CD4-positive, alpha-beta T cell treated with Interleukin-6 for 4 hours (primary cell): ENCODE results near the gene PLCG2.
"Not testable (repeated sequence)": the region's sequence is repeated elsewhere in the genome, so short reads cannot be mapped to it uniquely, and the experiment has no call there.

ENCODE experiments used
- DNase-seq: peaks from one replicate; pipeline ENCODE4 v3.0.0-alpha.2; 2020; ENCODE audit warnings: mixed read lengths

PLCG2 gene

DNA sequence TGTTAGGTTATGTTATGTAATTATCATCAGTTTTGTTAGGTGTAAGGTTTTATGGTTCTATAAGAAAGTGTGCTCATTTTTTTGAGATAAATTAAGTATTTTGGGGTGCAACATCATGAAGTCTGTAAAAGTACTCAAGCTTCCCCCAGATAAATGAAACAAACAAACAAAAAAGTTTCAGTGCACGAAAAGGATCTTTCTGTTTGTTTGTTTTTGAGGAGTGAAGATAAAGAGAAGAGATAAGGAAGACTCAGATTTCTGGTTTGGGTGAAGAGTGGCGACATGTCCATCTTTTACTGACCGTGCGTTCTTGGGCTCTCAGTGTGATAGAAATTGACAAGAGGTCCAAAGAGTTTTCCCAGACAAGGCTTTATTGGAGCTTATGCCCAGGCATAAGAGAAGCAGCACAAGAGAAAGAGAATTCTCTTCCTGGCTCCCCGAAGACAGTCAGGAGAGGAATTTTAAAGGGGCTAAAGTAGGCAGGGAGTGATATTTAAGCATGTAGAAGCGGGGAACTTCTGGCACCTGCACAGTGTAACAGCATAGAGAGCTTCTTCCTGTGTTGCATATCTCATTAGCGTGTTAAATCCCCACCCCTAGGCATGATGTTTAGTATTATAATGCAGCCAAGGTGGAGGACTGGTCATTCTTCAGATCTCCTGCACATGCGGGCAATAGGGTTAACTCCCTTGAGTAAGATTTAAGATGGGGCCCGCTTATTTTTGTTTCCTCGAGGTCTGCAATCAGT lies 71.3 kb downstream of the PLCG2 start:
- DNase-seq = no peak

DNA sequence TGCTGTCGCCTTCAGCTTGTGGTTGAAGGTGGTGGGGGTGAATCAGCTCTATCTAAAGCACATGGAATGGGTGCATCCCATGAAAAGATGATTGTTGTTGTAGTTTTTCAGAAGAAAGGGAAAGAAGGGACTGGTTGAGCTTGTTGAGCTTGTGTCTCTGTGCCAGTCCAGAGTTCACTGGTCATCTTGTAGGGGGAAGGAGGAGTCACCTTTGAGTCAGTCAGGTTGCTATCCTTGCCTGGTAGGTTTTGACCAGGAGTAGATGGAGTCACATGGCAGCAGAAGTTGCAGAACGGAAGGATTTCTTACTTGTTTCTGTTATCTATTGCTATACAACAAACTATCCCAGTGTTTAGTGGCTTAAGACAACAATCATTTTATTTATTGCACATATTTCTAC lies 73.3 kb downstream of the PLCG2 start:
- no peak for DNase-seq

DNA sequence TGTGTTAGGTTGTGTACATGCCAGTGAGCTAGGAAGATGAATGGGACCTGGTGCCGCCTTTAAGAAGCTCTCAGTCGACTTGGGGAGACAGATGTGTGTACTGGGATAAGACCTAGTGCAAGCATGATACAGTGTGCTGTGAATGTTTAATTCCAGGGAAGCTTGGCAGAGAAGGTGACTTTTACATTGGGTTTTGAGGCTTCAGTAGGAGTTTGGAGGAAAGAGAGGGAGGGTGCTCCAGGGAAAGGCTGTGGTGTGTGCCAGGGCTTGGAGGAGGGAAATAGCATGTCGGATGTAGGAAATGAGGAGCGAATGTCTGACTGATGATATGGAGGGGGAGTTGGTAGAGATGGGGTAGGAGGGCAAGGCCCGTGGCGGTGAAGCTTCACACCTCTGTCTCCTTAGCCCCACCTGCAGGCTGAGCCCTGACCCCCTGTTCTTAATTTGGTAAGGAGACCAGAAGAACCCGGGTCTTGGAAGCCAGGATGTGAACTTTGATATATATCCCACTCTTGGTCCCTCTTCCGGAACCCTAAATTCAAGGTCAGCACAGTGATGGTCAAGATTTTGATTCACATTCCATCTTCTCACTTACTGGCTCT lies 76.6 kb downstream of the PLCG2 start:
- no peak for DNase-seq

DNA sequence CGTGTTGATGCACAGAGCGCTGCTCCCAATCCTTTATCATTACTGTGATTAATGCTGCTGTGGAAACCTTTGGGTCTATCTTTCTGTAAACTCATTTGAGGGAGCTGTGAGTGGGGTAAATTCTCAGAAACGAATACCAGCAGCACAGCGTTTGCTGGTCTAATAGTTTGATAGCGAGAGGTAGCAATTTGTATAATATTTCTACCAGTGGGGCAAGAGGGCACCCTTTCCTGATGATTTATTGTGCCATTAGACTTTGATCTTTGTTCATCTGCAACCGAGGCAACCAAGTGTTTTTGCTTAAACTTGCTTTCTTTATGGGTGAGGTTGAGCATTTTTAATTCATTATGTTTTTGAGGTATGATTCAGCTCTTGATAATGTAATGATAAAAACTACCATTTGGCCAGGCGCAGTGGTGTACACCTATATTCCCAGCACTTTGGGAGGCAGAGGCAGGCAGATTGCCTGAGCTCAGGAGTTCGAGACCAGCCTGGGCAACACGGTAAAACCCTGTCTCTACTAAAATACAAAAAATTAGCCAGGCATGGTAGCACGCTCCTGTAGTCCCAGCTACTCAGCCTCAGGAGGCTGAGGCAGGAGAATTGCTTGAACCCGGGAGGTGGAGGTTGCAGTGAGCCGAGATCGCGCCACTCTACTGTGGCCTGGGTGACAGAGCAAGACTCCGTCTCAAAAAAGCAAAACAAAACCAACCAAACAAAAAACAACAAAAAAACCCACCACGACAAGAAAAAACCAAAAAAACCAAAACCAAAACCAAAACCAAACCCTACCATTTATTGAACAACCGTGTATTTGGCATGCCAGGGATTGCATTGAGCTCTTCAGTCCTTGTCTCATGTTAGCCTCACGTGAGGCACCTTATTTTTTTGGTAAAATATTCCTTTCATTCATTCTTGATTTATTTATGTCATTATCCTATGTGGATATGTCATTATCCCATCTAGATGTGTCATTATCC lies 81.5 kb downstream of the PLCG2 start:
- DNase-seq = no peak

DNA sequence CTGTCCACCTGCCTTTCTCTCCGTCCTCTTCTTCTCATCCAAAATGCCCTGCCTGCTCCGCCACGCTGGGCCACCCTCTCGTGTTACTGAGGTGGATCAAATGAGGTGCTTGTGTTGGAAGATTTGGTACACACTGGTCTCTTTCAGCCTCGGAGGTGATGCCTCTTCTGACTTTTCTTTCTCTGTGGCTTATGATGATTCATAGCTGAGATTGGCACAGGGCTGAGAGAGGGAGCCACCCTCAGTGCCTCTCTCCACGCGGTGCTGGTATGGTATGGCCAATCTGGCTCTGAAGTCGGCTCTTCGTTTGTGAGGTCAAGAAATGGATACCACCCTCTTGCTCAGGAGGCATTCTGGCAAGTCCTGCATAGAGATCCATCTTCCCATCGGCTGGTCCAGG lies 82.4 kb downstream of the PLCG2 start:
- no peak for DNase-seq

DNA sequence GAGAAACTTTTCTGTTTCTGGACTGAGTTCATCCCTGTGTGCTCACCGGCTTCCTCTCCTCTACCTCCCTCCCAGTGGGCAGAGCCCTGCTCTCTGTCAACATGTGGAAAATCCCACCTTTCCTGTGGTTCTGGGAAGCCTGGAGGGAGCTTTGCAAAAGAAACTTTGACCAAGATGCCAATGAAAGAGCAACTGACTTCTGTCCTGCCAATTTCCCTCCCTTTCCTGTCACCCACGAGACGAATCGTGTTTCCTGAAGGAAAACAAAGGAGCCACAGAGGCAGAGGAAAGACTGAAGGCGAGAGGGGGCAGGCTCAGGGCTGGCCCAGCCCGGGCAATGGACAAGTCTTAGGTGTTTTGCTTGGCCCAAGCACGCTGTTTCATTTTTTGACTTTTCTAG lies 82.8 kb downstream of the PLCG2 start:
- no peak for DNase-seq

DNA sequence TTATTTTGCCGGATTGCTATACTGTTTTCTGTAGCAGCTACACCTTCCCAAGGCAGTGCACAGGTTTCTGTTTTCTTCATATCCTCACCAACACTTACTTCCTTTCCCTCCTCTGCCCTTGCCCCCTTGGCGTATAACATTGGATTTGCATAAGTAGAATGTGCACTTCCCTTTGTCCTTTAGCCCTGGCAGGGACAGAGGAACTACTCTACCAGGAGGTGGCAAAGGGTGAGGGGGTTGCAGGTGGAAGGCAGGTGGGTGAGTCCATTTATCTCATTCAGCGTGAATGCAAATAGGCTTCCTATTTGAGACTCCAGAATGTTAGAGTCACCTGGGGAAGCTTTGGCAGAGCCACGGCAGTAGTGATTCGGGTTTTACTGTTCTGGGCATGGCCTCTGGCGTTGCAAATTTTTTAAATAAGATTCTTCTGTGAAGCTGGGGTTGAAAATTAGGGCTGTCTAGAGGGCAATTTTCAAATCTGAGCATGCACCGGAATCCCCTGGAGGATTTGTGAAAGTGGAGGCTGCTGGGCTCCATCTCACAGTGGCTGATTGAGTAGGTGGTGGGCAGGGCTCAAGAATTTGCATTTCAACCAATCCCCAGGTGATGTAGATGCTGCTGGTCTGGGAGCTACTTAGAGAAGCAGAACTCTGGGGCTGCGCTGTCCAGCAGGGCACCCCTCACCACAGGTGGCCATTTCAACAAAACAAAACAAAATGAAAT lies 84.7 kb downstream of the PLCG2 start:
- DNase-seq = no peak

DNA sequence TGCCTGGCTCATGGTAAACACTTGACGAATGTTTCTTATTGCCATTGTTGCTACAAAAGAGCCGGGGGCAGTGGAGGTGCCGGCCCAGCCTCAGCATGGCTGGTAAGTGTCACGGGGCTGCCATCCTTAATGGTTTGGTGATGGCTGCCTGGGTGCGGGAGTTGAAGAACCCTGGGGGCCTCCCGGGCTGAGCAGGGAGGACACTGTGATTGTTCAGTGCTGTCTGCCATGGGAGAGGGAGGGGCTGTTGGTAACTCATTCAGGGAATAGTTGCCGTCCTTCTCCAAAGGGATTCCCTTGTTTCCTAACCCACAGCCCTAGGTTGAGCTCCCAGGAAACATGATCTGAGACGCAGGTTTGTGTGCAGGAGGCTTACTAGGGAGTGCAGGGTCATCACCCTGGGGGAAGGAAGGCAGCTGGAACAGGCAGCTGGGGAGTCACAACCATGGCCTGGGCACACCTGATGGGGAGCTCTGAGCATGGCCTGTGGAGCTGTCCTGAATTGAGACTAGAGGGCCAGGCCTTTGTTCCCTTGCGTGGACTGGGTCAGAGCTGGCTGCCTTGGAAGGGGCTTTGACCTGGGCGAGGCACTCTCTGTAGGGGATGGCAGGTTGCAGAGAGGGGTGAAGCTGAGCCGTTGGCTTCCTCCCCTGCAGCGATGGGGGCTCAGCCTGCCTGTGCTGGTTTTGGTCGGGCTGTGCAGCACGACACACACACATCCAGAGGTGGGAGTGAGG lies 85.7 kb downstream of the PLCG2 start:
- no peak for DNase-seq

DNA sequence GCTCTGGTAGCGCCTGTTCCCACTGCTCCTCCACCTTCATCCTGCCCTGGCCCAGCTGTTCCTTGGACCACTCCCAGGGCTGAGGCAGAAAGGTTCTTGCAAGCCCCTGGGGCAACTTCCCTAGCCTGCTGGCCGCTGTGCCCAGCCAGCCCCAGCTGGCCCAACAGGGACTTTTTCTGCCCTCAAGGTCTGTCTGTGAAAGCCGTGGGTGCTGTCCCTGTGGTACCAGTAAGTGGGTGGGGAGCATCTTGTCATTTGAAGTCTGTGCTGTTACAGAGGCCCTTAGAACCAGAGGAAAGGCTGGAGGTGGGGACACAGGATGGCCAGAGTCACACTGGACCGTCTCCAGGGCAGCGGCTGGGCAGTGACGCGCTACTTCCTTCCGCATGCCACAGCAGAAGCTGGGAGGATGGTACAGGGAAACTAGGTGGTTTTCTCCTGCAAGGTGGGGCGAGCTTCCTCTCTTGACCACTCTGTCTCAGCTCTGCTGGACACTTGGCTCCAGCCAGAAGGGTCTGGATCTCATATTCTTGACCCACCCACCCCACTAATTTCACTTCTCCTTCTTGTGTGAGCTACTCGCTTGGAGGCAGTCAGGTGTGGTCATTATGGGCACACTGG lies 87.8 kb downstream of the PLCG2 start:
- DNase-seq = no peak

DNA sequence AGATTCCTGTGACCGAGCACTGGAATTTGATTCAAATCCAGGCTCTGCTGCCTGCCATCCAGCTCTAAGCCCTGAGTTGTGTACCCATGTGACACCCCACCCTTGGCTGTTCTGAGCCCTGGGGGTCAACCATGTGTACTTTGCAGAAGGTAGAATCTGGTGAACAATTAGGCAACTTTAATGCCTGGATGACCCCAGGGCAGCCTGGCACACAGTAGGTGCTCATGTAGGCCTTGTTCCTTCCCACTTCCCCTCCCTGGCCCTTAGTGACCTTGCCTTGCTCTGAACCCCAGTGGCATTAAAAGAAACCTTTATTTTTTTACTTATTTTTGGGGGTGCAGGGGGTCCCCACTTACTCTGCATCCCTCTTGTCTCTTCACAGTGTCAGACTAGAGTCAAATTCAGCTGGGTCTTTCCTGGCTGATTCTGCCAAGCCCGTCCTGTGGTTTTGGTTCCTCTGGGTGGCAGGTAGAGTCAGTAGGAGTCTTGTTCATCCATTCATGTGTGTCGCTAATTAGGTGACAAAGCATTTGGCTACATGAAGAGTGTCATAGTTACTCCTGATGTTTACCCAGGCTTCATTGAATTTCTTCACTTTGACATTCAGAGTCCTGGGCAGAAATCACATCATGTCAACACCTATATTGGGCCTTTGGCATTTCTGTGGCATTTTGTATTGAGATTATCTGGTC lies 89.1 kb downstream of the PLCG2 start:
- no peak for DNase-seq

DNA sequence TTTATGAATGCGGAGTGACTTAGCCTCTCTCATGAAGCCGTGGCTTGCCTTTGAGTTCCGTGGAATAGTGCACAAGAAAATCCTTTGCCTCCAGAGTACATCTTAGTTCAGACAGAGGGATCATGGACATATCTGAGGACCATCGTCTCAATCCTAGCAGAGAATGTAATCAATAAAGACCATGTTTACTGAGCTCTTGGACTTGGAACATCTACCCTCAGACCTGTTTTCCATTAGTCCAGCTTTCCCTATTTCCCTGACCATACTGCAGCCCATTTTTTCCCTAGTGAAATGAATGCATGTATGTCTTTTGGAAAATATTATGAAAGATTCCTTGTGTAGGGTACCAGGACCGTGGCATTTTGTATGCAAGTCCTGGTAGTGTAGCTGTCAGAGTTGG lies 90.2 kb downstream of the PLCG2 start:
- no peak for DNase-seq

DNA sequence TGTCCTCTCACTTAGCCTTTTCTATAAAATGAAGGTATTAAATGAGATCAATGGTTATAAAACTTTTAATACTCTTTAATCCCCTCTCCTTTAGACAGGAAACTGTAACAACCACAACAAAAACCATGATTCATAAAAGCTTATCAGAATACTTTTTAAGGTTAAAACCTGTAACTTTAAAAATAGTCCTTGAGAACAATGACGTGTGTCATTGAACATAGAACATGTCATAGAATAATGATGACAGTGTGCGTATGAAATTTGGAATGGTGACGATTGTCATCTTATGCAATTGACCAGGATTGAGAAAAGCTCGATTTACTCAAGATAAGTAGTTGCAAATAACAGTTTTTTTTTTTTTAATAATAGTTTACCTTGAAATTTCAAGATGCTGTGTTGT lies 94.1 kb downstream of the PLCG2 start:
- no peak for DNase-seq

DNA sequence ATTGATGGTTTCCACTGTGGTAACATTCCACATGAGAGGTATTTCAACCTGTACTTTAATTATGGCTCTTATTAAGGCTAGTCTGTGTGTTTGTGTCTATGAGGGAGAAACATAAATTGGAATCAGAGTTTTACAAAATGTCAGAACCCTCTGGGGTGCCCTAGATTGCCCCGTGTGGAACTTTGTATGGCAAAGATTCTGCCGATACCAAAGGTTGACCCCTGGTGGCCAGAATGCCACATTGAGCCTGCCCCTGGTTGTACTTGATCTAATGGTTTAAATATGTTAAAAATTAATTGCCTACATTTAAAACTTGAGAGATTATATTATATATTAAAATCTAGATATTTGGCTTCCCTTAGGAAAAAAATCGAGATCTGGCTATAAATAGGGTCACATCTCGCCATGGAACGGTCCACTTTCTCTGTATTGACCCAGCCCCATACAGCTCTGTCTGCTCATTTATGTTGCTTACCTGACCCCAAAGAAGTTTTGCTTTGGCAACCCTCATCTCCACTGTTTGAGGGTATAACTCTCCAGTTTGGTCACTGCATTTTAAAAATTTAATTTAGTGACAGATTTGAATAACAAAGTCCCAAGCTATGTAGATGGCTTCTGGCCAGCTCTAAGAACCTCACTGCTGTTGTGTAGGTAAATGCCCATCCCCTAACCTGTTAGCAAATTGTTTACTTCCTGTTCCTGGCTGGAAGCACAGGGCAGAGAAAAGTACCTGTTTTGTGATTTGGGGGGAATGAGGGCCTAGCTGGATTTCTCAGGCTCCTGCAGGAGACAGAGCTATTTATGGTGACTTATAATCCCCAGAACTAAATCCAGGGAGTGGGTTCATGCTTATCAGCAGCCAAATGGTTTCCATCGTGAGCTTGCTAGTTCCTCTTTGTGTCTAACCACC lies 95.0 kb downstream of the PLCG2 start:
- DNase-seq = peak; percentile 39

DNA sequence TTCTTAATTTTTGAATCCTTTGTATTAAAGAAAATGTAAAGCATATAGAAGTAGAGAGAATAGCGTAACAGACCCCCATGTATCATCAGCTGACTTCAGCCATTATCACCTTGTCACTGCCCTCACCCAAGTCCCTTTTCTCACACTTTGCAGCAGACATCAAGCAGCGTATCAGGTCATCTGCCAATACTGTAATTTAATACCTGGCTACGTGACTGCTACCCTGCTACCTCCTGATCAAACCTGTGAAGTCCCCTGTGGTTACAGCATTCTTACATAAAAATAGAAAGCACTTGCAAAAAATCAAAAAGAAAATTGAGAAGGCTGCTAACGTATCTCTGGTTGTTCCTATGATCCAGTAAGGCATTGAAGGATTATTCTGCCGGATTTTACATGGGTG lies 96.4 kb downstream of the PLCG2 start:
- no peak for DNase-seq

DNA sequence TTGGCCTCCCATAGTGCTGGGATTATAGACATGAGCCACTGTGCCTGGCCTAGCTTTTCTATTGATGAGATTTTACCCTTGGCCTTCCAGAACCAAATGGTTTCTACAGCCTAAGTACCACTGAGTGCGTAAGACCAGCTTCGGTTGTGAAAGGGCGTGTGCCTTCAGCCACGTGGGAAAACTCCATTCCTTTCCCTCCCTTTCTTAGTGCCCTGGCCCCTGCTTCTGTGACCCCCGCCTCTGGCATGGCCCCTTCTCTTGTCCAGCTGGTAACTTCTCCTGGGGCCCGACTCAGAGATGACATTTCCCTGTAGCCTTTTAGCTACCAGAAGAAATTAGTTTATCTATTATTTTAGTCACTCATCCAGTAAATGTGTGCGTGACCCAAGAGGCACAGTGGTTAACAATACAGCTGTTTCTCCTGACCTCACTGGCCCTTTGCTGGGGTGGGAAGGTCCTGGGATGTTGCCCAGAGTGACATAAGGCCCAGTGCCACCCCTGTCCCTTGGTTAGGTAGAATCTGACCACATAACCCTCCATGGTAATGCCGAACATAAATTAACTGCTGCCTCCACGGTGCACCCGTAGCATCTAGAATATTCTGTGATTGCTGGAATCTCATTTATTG lies 97.3 kb downstream of the PLCG2 start:
- DNase-seq = no peak

DNA sequence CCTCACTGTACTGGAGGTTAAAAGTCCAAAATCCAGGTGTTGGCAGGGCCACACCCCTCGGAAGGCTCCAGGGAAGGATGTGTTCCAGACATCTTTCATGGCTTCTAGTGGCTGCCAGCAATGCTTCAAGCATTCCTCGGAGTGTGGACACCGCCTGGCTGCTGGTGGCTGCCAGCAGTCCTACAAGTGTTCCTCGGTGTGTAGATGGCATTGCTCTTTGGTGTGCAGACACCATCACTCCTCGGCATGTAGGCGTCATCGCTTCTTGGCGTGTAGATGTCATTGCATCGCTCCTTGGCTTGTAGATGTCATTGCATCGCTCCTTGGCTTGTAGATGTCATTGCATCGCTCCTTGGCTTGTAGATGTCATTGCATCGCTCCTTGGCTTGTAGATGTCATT lies 98.4 kb downstream of the PLCG2 start:
- DNase-seq = not testable (repeated sequence)

DNA sequence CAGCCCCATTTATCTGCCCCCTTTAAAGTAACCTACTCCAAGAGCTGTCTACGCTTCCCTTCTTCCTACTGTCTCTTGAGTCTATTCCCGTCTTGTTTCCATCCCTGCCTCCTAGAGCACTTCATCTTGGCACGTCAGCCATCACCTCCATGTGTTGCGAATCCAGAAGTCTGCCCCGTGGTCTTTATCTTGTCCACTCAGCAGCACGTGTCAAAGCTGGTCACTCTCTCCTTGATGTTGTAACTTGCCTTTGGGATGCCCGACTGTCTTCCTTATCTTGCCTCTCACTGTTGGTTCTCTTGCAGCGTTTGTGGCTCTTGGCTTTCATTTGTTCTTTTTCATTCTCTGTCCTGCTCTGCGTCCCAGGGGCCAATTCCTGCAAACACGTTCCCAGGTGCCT lies 99.4 kb downstream of the PLCG2 start:
- DNase-seq = no peak

DNA sequence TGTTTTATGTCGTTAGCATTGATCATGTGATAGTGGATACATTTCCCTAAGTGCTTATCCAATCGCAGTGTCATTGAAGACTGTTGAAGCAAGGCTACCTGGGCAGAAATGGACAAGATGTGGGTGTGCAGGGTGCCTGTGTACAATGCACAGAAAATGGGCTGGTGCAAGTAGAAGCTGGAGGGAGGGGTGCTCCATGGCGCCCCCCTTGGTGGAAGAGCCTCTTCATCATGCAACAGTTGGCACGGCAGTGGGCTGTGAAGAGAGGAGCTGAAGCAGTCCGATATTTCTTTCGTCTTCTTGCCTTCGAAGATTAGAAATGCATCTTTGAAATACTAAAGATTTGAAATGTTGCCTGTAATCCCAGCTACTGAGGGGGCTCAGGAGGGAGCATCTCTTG lies 100.5 kb downstream of the PLCG2 start:
- DNase-seq = no peak

DNA sequence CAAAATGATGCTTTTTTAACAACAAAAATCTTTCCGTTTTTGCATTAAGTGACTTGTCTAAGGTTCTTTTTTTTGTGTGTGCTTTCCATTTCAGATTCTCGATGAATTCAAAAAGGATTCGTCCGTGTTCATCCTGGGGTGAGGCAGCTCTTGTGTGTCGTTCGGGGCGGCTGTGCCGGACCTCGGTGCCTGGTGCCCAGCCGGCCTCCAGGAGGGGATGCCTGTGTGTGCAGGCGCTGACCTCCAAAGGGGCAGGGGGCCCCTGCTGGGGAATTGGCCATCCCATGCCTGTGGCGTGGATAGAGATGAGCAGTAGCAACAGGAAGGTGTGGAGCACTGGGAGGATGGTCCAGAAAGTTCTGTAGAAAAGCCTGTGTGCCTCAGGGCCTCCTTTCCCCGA lies 101.7 kb downstream of the PLCG2 start:
- no peak for DNase-seq

DNA sequence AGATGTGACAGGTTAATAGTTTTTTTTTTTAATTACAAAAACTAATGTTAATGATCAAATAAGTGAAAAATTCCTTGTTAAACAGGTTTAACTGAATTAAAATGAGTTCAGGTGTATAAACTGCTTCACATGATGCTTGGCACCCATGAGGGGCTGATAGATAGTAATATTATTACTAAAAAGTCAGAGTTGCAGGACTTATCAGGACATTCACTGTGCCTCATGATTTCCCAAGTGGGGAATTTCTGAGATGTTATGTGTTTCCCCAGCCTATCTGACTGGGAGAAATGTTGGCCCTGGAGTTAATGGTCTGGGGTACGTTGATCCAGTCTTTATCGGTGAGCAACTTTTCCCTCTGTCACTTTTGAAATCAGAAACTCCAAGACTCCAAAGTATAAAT lies 102.1 kb downstream of the PLCG2 start:
- DNase-seq = no peak
